Activated T-helper 1 cell treated with anti-CD3 and anti-CD28 coated beads, Interleukin-12 subunit alpha, Interleukin-12 subunit beta, Interleukin-2, Interleukin-4 antibody, amounts not matched to agents 30 ng/mL and 10 ng/mL and 1 ng/mL, durations not matched to agents 14 hours and 24 hours and 36 hours (primary cell): ENCODE measurements around the gene HM13. TPM values are rescaled to one million over a fixed set of nuclear protein-coding genes. Genes with fewer than 3 reads are reported as not detected.

ENCODE experiments used
- DNase-seq: peaks from one replicate; pipeline ENCODE4 v3.0.0; 2021; ENCODE audit warnings: low spot score
- H3K27ac Mint-ChIP-seq: one replicate; pipeline ENCODE4 v1.8.0; 2021; ENCODE audit warnings: mild to moderate bottlenecking, mixed read lengths
- H3K27me3 Mint-ChIP-seq: one replicate; pipeline ENCODE4 v1.8.0; 2022; ENCODE audit warnings: mild to moderate bottlenecking, moderate library complexity, mixed read lengths; ENCODE audit not compliant: insufficient read depth
- H3K36me3 Mint-ChIP-seq: one replicate; pipeline ENCODE4 v1.8.0; 2021; ENCODE audit warnings: low read depth, mixed read lengths
- H3K4me1 Mint-ChIP-seq: one replicate; pipeline ENCODE4 v1.8.0; 2021; ENCODE audit warnings: low read depth, mixed read lengths
- H3K4me3 Mint-ChIP-seq: one replicate; pipeline ENCODE4 v1.8.0; 2021; ENCODE audit warnings: mild to moderate bottlenecking, moderate library complexity, mixed read lengths
- H3K9me3 Mint-ChIP-seq: one replicate; pipeline ENCODE4 v1.8.0; 2021; ENCODE audit warnings: mixed read lengths
- intact Hi-C: fragments of 100-400 bp; cut with micrococcal nuclease; formaldehyde crosslinking; loops from one replicate; pipeline ENCODE4 v1.15.1; 2024
- total RNA-seq: library from RNA; stranded (reverse); gene quantifications from 2 replicates; pipeline ENCODE4 v1.2.3, GENCODE V29; 2022

Gene HM13
- total RNA-seq, 1 donor from 2014 or later: 228 TPM

DNA sequence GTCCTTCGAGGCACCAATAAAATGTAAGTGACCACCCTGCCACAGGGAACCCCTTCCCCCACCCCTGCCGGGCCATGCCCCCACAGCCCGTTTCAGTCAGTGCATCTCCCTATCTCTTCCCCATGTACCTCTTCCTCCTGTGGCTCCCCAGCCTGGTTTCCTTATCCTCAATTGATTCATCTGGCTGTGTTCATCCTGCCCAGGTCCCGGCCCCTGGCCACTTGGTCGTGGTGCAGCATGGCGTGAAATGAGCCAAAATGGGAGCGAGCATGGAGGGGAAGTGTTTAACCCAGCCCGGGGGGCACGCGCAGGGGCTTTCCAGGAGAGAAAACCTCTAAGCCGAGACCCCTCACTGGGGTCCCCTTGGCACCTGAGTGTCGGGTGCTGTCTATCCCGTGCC, 35.9 kb downstream of the HM13 start:
- no peaks in the 10 kb centered on the region for H3K9me3 Mint-ChIP-seq
- no peaks in the 10 kb centered on the region for H3K27me3 Mint-ChIP-seq
- peaks cover 56% of the 10 kb centered on the region for H3K36me3 Mint-ChIP-seq
- peak overlapping the region; percentile 72 for H3K27ac Mint-ChIP-seq
- H3K4me3 Mint-ChIP-seq: peak overlapping the region; percentile 26
- no peaks in the 10 kb centered on the region for H3K4me1 Mint-ChIP-seq
- intact Hi-C loops: no loop called here
- no peak for DNase-seq

- Mint-ChIP-seq H3K9me3 (no peaks in the 10 kb centered on the region), H3K4me1 (no peaks in the 10 kb centered on the region), H3K27me3 (no peaks in the 10 kb centered on the region), H3K27ac (no peak overlapping the region), H3K36me3 (peaks cover 56% of the 10 kb centered on the region), H3K4me3 (no peak overlapping the region)
- DNase-seq: no peak
- intact Hi-C loops: no loop called here
Observed at GRCh38 chr20:31551163-31552081, 37.2 kb downstream of the HM13 start.

- H3K27ac Mint-ChIP-seq: no peak overlapping the region
- H3K27me3 Mint-ChIP-seq: no peaks in the 10 kb centered on the region
- peaks cover 47% of the 10 kb centered on the region for H3K36me3 Mint-ChIP-seq
- DNase-seq: no peak
- peaks cover 18% of the 10 kb centered on the region for H3K4me1 Mint-ChIP-seq
- no peaks in the 10 kb centered on the region for H3K9me3 Mint-ChIP-seq
- no peak overlapping the region for H3K4me3 Mint-ChIP-seq
- intact Hi-C loops: no loop called here
Observed at GRCh38 chr20:31555203-31555775, 41.0 kb downstream of the HM13 start.

- Mint-ChIP-seq H3K27ac (peak overlapping the region; percentile 74), H3K4me3 (no peak overlapping the region), H3K9me3 (no peaks in the 10 kb centered on the region), H3K27me3 (no peaks in the 10 kb centered on the region), H3K4me1 (peaks cover 25% of the 10 kb centered on the region), H3K36me3 (peaks cover 53% of the 10 kb centered on the region)
- DNase-seq: no peak
- intact Hi-C loops: loop anchor here (1.0 to 2.0 kb wide), 3 partner anchors 45 to 164 kb away; partner anchors contain the start of gene ID1
Observed at GRCh38 chr20:31559704-31560093, 45.5 kb downstream of the HM13 start.

GRCh38 chr20:31560094-31560745, 46.0 kb downstream of the HM13 start:
- Mint-ChIP-seq H3K9me3 (no peaks in the 10 kb centered on the region), H3K27me3 (no peaks in the 10 kb centered on the region), H3K27ac (peak overlapping the region; percentile 74), H3K4me1 (peaks cover 25% of the 10 kb centered on the region), H3K36me3 (peaks cover 50% of the 10 kb centered on the region), H3K4me3 (no peak overlapping the region)
- peak; percentile 59 for DNase-seq
- intact Hi-C loops: loop anchor here (1.0 to 2.0 kb wide), 3 partner anchors 45 to 163 kb away; partner anchors contain the start of gene ID1

GRCh38 chr20:31560746-31561598, 46.7 kb downstream of the HM13 start:
- Mint-ChIP-seq H3K4me3 (no peak overlapping the region), H3K27ac (no peak overlapping the region), H3K4me1 (peaks cover 25% of the 10 kb centered on the region), H3K9me3 (no peaks in the 10 kb centered on the region), H3K36me3 (peaks cover 52% of the 10 kb centered on the region), H3K27me3 (no peaks in the 10 kb centered on the region)
- intact Hi-C loops: loop anchor here (1.0 to 2.0 kb wide), 3 partner anchors 44 to 162 kb away; partner anchors contain the start of gene ID1
- no peak for DNase-seq

GRCh38 chr20:31562241-31562640, 48.0 kb downstream of the HM13 start:
- H3K27ac Mint-ChIP-seq: no peak overlapping the region
- peaks cover 51% of the 10 kb centered on the region for H3K36me3 Mint-ChIP-seq
- no peaks in the 10 kb centered on the region for H3K9me3 Mint-ChIP-seq
- no peak overlapping the region for H3K4me3 Mint-ChIP-seq
- DNase-seq: no peak
- intact Hi-C loops: no loop called here
- H3K27me3 Mint-ChIP-seq: no peaks in the 10 kb centered on the region
- peaks cover 30% of the 10 kb centered on the region for H3K4me1 Mint-ChIP-seq

DNA sequence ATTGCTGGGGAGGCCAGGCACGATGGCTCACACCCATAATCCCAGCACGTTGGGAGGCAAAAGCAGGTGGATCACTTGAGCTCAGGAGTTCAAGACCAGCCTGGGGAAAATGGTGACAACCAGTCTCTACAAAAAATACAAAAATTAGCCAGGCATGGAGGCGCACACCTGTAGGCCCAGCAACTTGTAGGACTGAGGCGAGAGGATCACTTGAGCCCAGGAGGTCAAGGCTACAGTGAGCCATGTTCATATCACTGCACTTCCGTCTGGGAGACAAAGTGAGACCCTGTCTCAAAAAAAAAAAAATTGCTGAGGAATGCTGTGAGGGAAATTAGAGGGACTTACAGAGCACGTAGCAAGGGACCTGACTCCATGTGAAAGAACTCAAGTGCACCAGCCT, 50.0 kb downstream of the HM13 start:
- intact Hi-C loops: no loop called here
- Mint-ChIP-seq H3K27me3 (no peaks in the 10 kb centered on the region), H3K36me3 (peaks cover 52% of the 10 kb centered on the region), H3K9me3 (no peaks in the 10 kb centered on the region), H3K4me1 (peaks cover 28% of the 10 kb centered on the region), H3K4me3 (no peak overlapping the region), H3K27ac (peak overlapping the region; percentile 23)
- no peak for DNase-seq

GRCh38 chr20:31565699-31566318, 51.6 kb downstream of the HM13 start:
- peaks cover 45% of the 10 kb centered on the region for H3K36me3 Mint-ChIP-seq
- H3K27me3 Mint-ChIP-seq: no peaks in the 10 kb centered on the region
- H3K9me3 Mint-ChIP-seq: no peaks in the 10 kb centered on the region
- H3K4me3 Mint-ChIP-seq: no peak overlapping the region
- DNase-seq: no peak
- intact Hi-C loops: no loop called here
- H3K27ac Mint-ChIP-seq: no peak overlapping the region
- H3K4me1 Mint-ChIP-seq: peaks cover 17% of the 10 kb centered on the region

GRCh38 chr20:31566319-31566657, 52.0 kb downstream of the HM13 start:
- Mint-ChIP-seq H3K27me3 (no peaks in the 10 kb centered on the region), H3K4me3 (no peak overlapping the region), H3K27ac (no peak overlapping the region), H3K4me1 (peaks cover 15% of the 10 kb centered on the region), H3K36me3 (peaks cover 42% of the 10 kb centered on the region), H3K9me3 (no peaks in the 10 kb centered on the region)
- DNase-seq: no peak
- intact Hi-C loops: no loop called here

DNA sequence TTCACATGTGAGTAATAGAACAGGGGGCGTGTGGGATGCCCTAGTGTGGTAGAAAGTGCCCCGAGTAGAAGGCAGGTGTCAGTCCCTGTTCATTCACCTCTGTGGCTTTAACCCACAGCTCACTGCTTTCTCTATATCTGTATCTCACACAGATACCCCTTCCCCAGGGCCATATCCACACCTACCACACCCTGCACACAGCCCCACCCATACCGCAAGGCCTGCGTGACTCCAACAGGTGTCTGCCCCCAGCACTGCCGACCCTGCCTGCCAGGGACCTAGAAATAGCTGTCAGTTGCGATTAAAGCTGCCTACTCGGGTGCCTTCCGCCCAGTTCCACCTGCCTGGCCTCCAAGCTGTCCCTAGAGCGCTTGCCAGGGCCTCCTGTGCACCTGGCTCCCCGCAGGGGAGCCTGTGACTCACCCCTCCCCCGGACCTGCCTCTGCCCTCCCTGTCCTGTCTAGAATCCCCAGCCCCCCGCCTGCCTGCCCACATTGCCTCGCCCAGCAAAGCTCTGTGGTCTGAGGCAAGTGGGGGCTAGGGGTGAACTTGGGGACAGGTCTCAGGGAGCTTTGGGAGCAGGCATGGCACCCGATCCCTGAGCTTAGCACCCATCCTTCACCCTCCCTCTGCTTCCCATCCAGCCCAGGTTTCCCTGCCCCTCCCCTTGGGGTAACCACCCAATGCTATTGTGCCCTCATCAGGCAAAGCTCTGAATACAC, 52.6 kb downstream of the HM13 start:
- peaks cover 37% of the 10 kb centered on the region for H3K36me3 Mint-ChIP-seq
- DNase-seq: no peak
- H3K27me3 Mint-ChIP-seq: no peaks in the 10 kb centered on the region
- H3K9me3 Mint-ChIP-seq: no peaks in the 10 kb centered on the region
- peaks cover 16% of the 10 kb centered on the region for H3K4me1 Mint-ChIP-seq
- H3K27ac Mint-ChIP-seq: no peak overlapping the region
- intact Hi-C loops: no loop called here
- H3K4me3 Mint-ChIP-seq: no peak overlapping the region

GRCh38 chr20:31567380-31567720, 53.1 kb downstream of the HM13 start:
- Mint-ChIP-seq H3K4me3 (no peak overlapping the region), H3K36me3 (peaks cover 36% of the 10 kb centered on the region), H3K27me3 (no peaks in the 10 kb centered on the region), H3K9me3 (no peaks in the 10 kb centered on the region), H3K4me1 (peaks cover 21% of the 10 kb centered on the region), H3K27ac (peak overlapping the region; percentile 29)
- DNase-seq: no peak
- intact Hi-C loops: no loop called here
